Measurements from ENCODE around the gene NREP.

- TF ChIP-seq EZH2 (IDR thresholded peaks at IDR 0.05) (no peak), POLR2AphosphoS5 (IDR thresholded peaks at IDR 0.05; ENCODE audit: borderline replicate concordance, low read depth, low read length) (no peak)
These were observed 5.9 kb upstream of the NREP start for GRCh38 chr5:111762895-111763294.

All from SK-N-MC (cell line).